ENCODE results near the gene CYP39A1. TPM values are rescaled to one million over a fixed set of nuclear protein-coding genes. Genes with fewer than 3 reads are reported as not detected.

CYP39A1 gene
- total RNA-seq, 5 donors from 2014 or later (not counting 1 experiment from before 2014, with no cell fraction given), result not detected

- H3K36me3 Mint-ChIP-seq, result no peaks in the 10 kb centered on the region
- no peaks in the 10 kb centered on the region for H3K36me3 ChIP-seq (ENCODE audit: control insufficient read depth in 2 of 2, extremely low read depth in 1 of 2, insufficient read depth in 1 of 2, low read length in 1 of 2)
- H3K9me3 ChIP-seq, result no peaks in the 10 kb centered on the region
- H3K4me3 ChIP-seq (ENCODE audit: control insufficient read depth in 1 of 2, extremely low read depth in 1 of 2, low read length in 1 of 2), result no peak overlapping the region
- peaks cover 0 to 2% of the 10 kb centered on the region in 2 experiments for H3K27me3 ChIP-seq (replicated peaks in 1 of 2; ENCODE audit: control insufficient read depth in 2 of 2, extremely low read depth in 1 of 2, insufficient read depth in 2 of 2, low read length in 1 of 2)
- no peaks in the 10 kb centered on the region for H3K4me1 ChIP-seq (ENCODE audit: control insufficient read depth in 1 of 2, extremely low read depth in 1 of 2, insufficient read depth in 2 of 2, low read length in 2 of 2)
- H3K4me1 Mint-ChIP-seq, result no peaks in the 10 kb centered on the region
- H3K9me3 Mint-ChIP-seq, result no peaks in the 10 kb centered on the region
- no peak overlapping the region for H3K27ac ChIP-seq (ENCODE audit: low read length)
- H3K4me3 Mint-ChIP-seq, result no peak overlapping the region
- WGBS (ENCODE audit: insufficient coverage), result no CpG with 5 or more reads among the region's 3 CpGs
- ATAC-seq (replicated peaks in 1 of 4) (no peak), DNase-seq (no peak)
- POLR2A ChIA-PET, result no interaction called here
- H3K27ac Mint-ChIP-seq, result no peak overlapping the region
- H3K27me3 Mint-ChIP-seq, result peaks cover 4 to 10% of the 10 kb centered on the region in 2 donors
- CTCF ChIA-PET, result no interaction called here
Observed at GRCh38 chr6:46606338-46606737, 46.3 kb downstream of the CYP39A1 start.

- H3K27me3 ChIP-seq (replicated peaks in 1 of 2; ENCODE audit: control insufficient read depth in 2 of 2, extremely low read depth in 1 of 2, insufficient read depth in 2 of 2, low read length in 1 of 2), result peaks cover 0 to 4% of the 10 kb centered on the region in 2 experiments
- ChIA-PET POLR2A (interaction anchor here in 1 of 2 donors (0.6 to 0.7 kb wide), 2 partner anchors 70 to 822 kb away, joined by 3 to 5 read pairs; no protein-coding TSS in a partner anchor), CTCF (no interaction called here)
- H3K36me3 ChIP-seq (ENCODE audit: control insufficient read depth in 2 of 2, extremely low read depth in 1 of 2, insufficient read depth in 1 of 2, low read length in 1 of 2), result no peaks in the 10 kb centered on the region
- no CpG with 5 or more reads among the region's 3 CpGs for WGBS (ENCODE audit: insufficient coverage)
- no peaks in the 10 kb centered on the region for H3K4me1 ChIP-seq (ENCODE audit: control insufficient read depth in 1 of 2, extremely low read depth in 1 of 2, insufficient read depth in 2 of 2, low read length in 2 of 2)
- H3K27ac ChIP-seq (ENCODE audit: low read length), result no peak overlapping the region
- no peak overlapping the region for H3K4me3 Mint-ChIP-seq
- DNase-seq, result no peak
- no peak overlapping the region for H3K4me3 ChIP-seq (ENCODE audit: control insufficient read depth in 1 of 2, extremely low read depth in 1 of 2, low read length in 1 of 2)
- no peaks in the 10 kb centered on the region for H3K4me1 Mint-ChIP-seq
- peaks cover 10 to 21% of the 10 kb centered on the region in 2 donors for H3K27me3 Mint-ChIP-seq
- H3K36me3 Mint-ChIP-seq, result no peaks in the 10 kb centered on the region
- H3K9me3 Mint-ChIP-seq, result no peaks in the 10 kb centered on the region
- no peak overlapping the region for H3K27ac Mint-ChIP-seq
- no peak for ATAC-seq (replicated peaks in 1 of 4)
- no peaks in the 10 kb centered on the region for H3K9me3 ChIP-seq
Observed at GRCh38 chr6:46605091-46605797, 47.4 kb downstream of the CYP39A1 start.

DNA sequence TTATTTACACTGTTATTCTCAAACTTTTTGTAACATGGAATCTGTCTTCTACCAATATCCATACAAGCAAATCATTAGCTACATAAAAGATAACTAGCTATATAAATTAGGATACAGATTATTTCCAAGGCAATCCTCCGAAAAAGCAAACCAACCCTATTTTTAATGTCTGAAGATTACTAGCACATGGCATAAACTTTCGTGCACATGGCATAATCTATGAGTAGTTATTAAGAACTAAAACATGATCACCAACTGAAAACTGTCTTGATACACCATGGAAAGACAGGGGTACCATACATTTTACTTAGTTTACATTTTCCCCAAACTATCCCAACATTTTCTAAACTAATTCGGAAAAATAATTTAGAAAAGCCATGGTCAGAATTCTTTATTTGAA, 54.4 kb downstream of the CYP39A1 start:
- ATAC-seq (replicated peaks in 1 of 4) (no peak), DNase-seq (no peak)
- Histone ChIP-seq H3K27ac (ENCODE audit: low read length) (no peak overlapping the region), H3K4me3 (ENCODE audit: control insufficient read depth in 1 of 2, extremely low read depth in 1 of 2, low read length in 1 of 2) (no peak overlapping the region), H3K9me3 (no peaks in the 10 kb centered on the region), H3K4me1 (ENCODE audit: control insufficient read depth in 1 of 2, extremely low read depth in 1 of 2, insufficient read depth in 2 of 2, low read length in 2 of 2) (no peaks in the 10 kb centered on the region), H3K36me3 (ENCODE audit: control insufficient read depth in 2 of 2, extremely low read depth in 1 of 2, insufficient read depth in 1 of 2, low read length in 1 of 2) (no peaks in the 10 kb centered on the region), H3K27me3 (replicated peaks in 1 of 2; ENCODE audit: control insufficient read depth in 2 of 2, extremely low read depth in 1 of 2, insufficient read depth in 2 of 2, low read length in 1 of 2) (peaks cover 0 to 6% of the 10 kb centered on the region in 2 experiments)
- no peaks in the 10 kb centered on the region for H3K36me3 Mint-ChIP-seq
- peaks cover 0 to 6% (median 3%) of the 10 kb centered on the region in 3 donors for H3K9me3 Mint-ChIP-seq
- H3K27ac Mint-ChIP-seq, result no peak overlapping the region
- POLR2A ChIA-PET, result no interaction called here
- WGBS (ENCODE audit: insufficient coverage), result no CpG with 5 or more reads among the region's 3 CpGs
- peaks cover 14 to 25% of the 10 kb centered on the region in 2 donors for H3K27me3 Mint-ChIP-seq
- CTCF ChIA-PET, result no interaction called here
- no peak overlapping the region for H3K4me3 Mint-ChIP-seq
- no peaks in the 10 kb centered on the region for H3K4me1 Mint-ChIP-seq

GRCh38 chr6:46592740-46593139, 59.9 kb downstream of the CYP39A1 start:
- H3K4me1 ChIP-seq (ENCODE audit: control insufficient read depth in 1 of 2, extremely low read depth in 1 of 2, insufficient read depth in 2 of 2, low read length in 2 of 2), result no peaks in the 10 kb centered on the region
- CTCF ChIA-PET, result no interaction called here
- H3K27ac Mint-ChIP-seq, result no peak overlapping the region
- no peaks in the 10 kb centered on the region for H3K36me3 ChIP-seq (ENCODE audit: control insufficient read depth in 2 of 2, extremely low read depth in 1 of 2, insufficient read depth in 1 of 2, low read length in 1 of 2)
- ATAC-seq (replicated peaks in 1 of 4) (no peak), DNase-seq (no peak)
- POLR2A ChIA-PET, result no interaction called here
- no peaks in the 10 kb centered on the region for H3K9me3 ChIP-seq
- H3K27me3 ChIP-seq (replicated peaks in 1 of 2; ENCODE audit: control insufficient read depth in 2 of 2, extremely low read depth in 1 of 2, insufficient read depth in 2 of 2, low read length in 1 of 2), result no peaks in the 10 kb centered on the region
- peaks cover 18 to 22% of the 10 kb centered on the region in 2 donors for H3K27me3 Mint-ChIP-seq
- no peak overlapping the region for H3K27ac ChIP-seq (ENCODE audit: low read length)
- H3K4me3 Mint-ChIP-seq, result no peak overlapping the region
- H3K36me3 Mint-ChIP-seq, result no peaks in the 10 kb centered on the region
- H3K9me3 Mint-ChIP-seq, result peaks cover 0 to 6% (median 3%) of the 10 kb centered on the region in 3 donors
- H3K4me3 ChIP-seq (ENCODE audit: control insufficient read depth in 1 of 2, extremely low read depth in 1 of 2, low read length in 1 of 2), result no peak overlapping the region
- H3K4me1 Mint-ChIP-seq, result no peaks in the 10 kb centered on the region

DNA sequence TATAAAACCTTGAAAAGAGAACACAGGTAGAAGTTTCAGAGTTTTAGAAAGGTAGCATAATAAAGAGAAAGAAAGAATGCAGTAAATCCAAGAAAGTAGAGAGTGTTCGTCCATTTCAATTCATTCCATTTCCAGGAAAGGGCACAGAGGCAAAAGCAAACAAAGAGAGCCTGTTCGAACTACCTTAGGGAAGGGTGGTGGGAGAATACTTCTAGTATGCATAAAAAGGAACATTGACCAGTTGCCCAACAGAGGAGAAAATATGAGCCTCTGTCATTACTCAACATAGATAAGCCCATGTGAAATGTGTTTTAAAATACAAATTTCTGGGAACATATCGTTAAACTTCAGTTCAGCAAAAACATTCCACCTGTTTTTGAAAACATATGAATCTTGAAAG, 60.6 kb downstream of the CYP39A1 start:
- H3K27me3 Mint-ChIP-seq, result peaks cover 18 to 21% of the 10 kb centered on the region in 2 donors
- H3K4me3 Mint-ChIP-seq, result no peak overlapping the region
- Histone ChIP-seq H3K4me3 (ENCODE audit: control insufficient read depth in 1 of 2, extremely low read depth in 1 of 2, low read length in 1 of 2) (no peak overlapping the region), H3K27ac (ENCODE audit: low read length) (no peak overlapping the region), H3K27me3 (replicated peaks in 1 of 2; ENCODE audit: control insufficient read depth in 2 of 2, extremely low read depth in 1 of 2, insufficient read depth in 2 of 2, low read length in 1 of 2) (no peaks in the 10 kb centered on the region), H3K36me3 (ENCODE audit: control insufficient read depth in 2 of 2, extremely low read depth in 1 of 2, insufficient read depth in 1 of 2, low read length in 1 of 2) (no peaks in the 10 kb centered on the region), H3K9me3 (no peaks in the 10 kb centered on the region), H3K4me1 (ENCODE audit: control insufficient read depth in 1 of 2, extremely low read depth in 1 of 2, insufficient read depth in 2 of 2, low read length in 2 of 2) (no peaks in the 10 kb centered on the region)
- ChIA-PET CTCF (no interaction called here), POLR2A (interaction anchor here in 1 of 2 donors (0.5 kb wide), 1 partner anchor 22 kb away, joined by 4 read pairs; no protein-coding TSS in a partner anchor)
- ATAC-seq (replicated peaks in 1 of 4) (no peak), DNase-seq (no peak)
- H3K27ac Mint-ChIP-seq, result no peak overlapping the region
- no CpG with 5 or more reads among the region's 3 CpGs for WGBS (ENCODE audit: insufficient coverage)
- peaks cover 0 to 6% (median 3%) of the 10 kb centered on the region in 3 donors for H3K9me3 Mint-ChIP-seq
- no peaks in the 10 kb centered on the region for H3K4me1 Mint-ChIP-seq
- H3K36me3 Mint-ChIP-seq, result no peaks in the 10 kb centered on the region

DNA sequence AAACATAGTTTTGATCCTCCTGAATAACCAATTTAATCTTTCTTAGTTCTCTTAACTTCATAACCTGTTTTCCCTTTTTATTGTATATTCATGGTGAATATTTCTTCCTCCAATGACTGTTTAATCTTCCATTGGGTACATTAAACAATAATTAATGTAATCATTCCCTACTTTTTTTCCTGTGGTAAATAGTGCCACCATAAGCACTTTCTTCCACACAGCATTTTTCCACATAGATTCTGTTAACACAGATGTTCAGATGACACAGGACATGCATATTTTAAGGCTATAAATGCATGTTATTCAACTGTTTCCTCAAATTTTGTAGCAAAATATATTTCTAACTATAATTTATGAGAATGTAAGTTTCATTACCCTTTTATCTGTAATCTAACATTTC, 61.9 kb downstream of the CYP39A1 start:
- Histone ChIP-seq H3K36me3 (ENCODE audit: control insufficient read depth in 2 of 2, extremely low read depth in 1 of 2, insufficient read depth in 1 of 2, low read length in 1 of 2) (no peaks in the 10 kb centered on the region), H3K27ac (ENCODE audit: low read length) (no peak overlapping the region), H3K4me1 (ENCODE audit: control insufficient read depth in 1 of 2, extremely low read depth in 1 of 2, insufficient read depth in 2 of 2, low read length in 2 of 2) (no peaks in the 10 kb centered on the region), H3K9me3 (no peaks in the 10 kb centered on the region), H3K4me3 (ENCODE audit: control insufficient read depth in 1 of 2, extremely low read depth in 1 of 2, low read length in 1 of 2) (no peak overlapping the region), H3K27me3 (replicated peaks in 1 of 2; ENCODE audit: control insufficient read depth in 2 of 2, extremely low read depth in 1 of 2, insufficient read depth in 2 of 2, low read length in 1 of 2) (no peaks in the 10 kb centered on the region)
- ATAC-seq (replicated peaks in 1 of 4), result no peak
- Mint-ChIP-seq H3K9me3 (peaks cover 0 to 6% (median 3%) of the 10 kb centered on the region in 3 donors), H3K27ac (no peak overlapping the region), H3K36me3 (no peaks in the 10 kb centered on the region), H3K27me3 (peaks cover 20 to 21% of the 10 kb centered on the region in 2 donors), H3K4me3 (no peak overlapping the region), H3K4me1 (no peaks in the 10 kb centered on the region)
- no peak for DNase-seq
- CTCF ChIA-PET, result interaction anchor here in 1 of 2 donors (0.7 kb wide), 1 partner anchor 16 kb away, joined by 3 read pairs; no protein-coding TSS in a partner anchor
- POLR2A ChIA-PET, result interaction anchor here in 1 of 2 donors (0.6 kb wide), 1 partner anchor 225 kb away, joined by 3 read pairs; no protein-coding TSS in a partner anchor

All from T-cell (primary cell).